SK-N-MC (cell line): ENCODE measurements around the gene CYP4A22.

Experiments
- DNase-seq: peaks from one replicate; pipeline ENCODE4 v3.0.0-alpha.2; 2011; ENCODE audit warnings: low read depth, low spot score
- H3K27ac ChIP-seq: fragments of 200-600 bp; sonication (generic); 2 replicates; pipeline ENCODE4 v1.5.1; 2016; ENCODE audit warnings: mixed run types
- H3K36me3 ChIP-seq: fragments of 200-600 bp; sonication (generic); 2 replicates; pipeline ENCODE4 v1.6.1; 2017; ENCODE audit warnings: antibody characterized with exemption, low read length, mixed read lengths; ENCODE audit not compliant: insufficient read depth
- H3K4me3 ChIP-seq: fragments of 200-600 bp; sonication (generic); 2 replicates; pipeline ENCODE4 v1.5.1; 2016
- H3K9ac ChIP-seq: fragments of 200-600 bp; sonication (generic); 2 replicates; pipeline ENCODE4 v1.8.0; 2017; ENCODE audit warnings: mixed run types, mixed read lengths; ENCODE audit not compliant: insufficient read length
- H3K9me3 ChIP-seq: fragments of 200-600 bp; sonication (generic); 2 replicates; pipeline ENCODE4 v1.6.1; 2017; ENCODE audit warnings: low read depth, mild to moderate bottlenecking, antibody characterized with exemption, low read length, moderate library complexity, mixed read lengths
- EZH2 ChIP-seq: fragments of 200-600 bp; sonication (generic); IDR thresholded peaks from one replicate; pipeline ENCODE4 v1.6.1; 2017; ENCODE audit warnings: antibody characterized with exemption
- FOXP2 ChIP-seq: optimal IDR thresholded peaks from 2 replicates; pipeline ENCODE3; 2011; ENCODE audit warnings: mild to moderate bottlenecking, moderate library complexity; ENCODE audit not compliant: insufficient read depth; ENCODE audit errors: extremely low read length, control extremely low read depth
- POLR2AphosphoS5 ChIP-seq: IDR thresholded peaks from 2 replicates; pipeline ENCODE4 v1.6.1; 2012; ENCODE audit warnings: mild to moderate bottlenecking, low read depth, low read length, borderline replicate concordance

The CYP4A22 gene

GRCh38 chr1:47160716-47161115 is 23.5 kb downstream of the CYP4A22 start:
- Histone ChIP-seq H3K9me3 (no peaks in the 10 kb centered on the region), H3K36me3 (no peaks in the 10 kb centered on the region), H3K4me3 (no peak overlapping the region), H3K27ac (no peak overlapping the region), H3K9ac (no peak overlapping the region)
- TF ChIP-seq FOXP2 = no peak
- no peak for TF ChIP-seq POLR2AphosphoS5
- TF ChIP-seq EZH2 = no peak
- DNase-seq = no peak

DNA sequence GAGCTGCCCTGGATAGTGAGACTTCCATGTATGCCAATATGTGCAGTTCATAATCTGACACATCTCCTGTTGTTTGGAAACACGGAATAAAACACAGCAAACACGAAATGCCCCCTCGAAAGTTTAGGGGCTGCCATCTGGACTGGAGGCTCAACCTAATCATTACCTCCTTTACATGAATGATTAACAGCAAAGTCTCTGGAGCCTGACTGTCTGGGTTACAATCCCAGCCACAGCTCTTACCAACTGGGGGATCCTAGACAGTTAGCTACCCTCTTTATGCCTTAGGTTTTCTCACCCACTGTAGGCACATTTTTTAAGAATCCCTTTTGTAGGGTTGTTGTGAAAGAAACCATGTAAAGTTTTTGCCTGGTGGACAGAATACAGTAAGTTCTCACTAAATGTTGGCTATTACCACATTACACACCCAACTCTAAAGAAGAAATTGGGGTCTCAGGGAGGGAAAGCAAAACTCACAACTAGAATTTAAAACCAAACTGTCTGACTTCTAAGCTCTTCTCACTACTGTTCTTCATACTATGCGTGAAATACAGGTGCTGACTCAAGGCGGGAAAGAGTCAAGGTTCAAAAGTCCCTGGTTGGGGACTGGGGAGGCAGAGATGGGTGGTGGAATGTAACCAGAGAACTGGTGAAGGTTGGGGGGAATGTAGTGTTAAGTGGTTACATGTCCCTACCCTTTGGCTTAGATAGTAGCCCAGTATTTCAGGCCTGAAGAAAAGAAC is 24.2 kb downstream of the CYP4A22 start:
- Histone ChIP-seq H3K9me3 (no peaks in the 10 kb centered on the region), H3K4me3 (no peak overlapping the region), H3K36me3 (no peaks in the 10 kb centered on the region), H3K27ac (no peak overlapping the region), H3K9ac (no peak overlapping the region)
- TF ChIP-seq EZH2 = no peak
- TF ChIP-seq FOXP2 = no peak
- no peak for TF ChIP-seq POLR2AphosphoS5
- no peak for DNase-seq

DNA sequence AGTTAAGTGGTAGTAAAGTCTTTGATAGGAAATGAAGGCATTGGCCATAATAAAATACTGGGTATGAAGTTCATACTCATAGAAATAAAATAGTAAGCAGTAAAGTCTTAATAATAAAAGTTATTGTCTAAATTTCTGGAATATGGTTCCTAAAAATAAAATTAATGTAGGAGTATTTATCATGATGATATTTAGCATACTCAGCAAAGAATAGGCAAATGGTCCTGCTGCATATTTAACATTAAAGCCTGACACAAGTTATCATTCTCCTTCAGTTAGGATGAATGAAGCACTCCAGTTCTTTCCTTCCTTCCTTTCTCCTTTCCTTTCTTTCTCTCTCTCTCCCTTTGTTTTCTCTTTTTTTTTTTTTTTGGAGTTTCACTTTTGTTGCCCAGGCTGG is 27.3 kb downstream of the CYP4A22 start:
- Histone ChIP-seq H3K36me3 (no peaks in the 10 kb centered on the region), H3K9ac (no peak overlapping the region), H3K4me3 (no peak overlapping the region), H3K9me3 (no peaks in the 10 kb centered on the region), H3K27ac (no peak overlapping the region)
- DNase-seq = no peak
- TF ChIP-seq EZH2 (no peak), POLR2AphosphoS5 (no peak), FOXP2 (no peak)

GRCh38 chr1:47172782-47173181 is 35.5 kb downstream of the CYP4A22 start:
- no peak overlapping the region for H3K9ac ChIP-seq
- no peaks in the 10 kb centered on the region for H3K9me3 ChIP-seq
- H3K4me3 ChIP-seq = no peak overlapping the region
- TF ChIP-seq POLR2AphosphoS5 (no peak), FOXP2 (no peak), EZH2 (no peak)
- H3K36me3 ChIP-seq = no peaks in the 10 kb centered on the region
- DNase-seq = no peak
- H3K27ac ChIP-seq = no peak overlapping the region

- Histone ChIP-seq H3K9me3 (no peaks in the 10 kb centered on the region), H3K36me3 (no peaks in the 10 kb centered on the region), H3K27ac (no peak overlapping the region), H3K9ac (no peak overlapping the region), H3K4me3 (no peak overlapping the region)
- no peak for DNase-seq
- TF ChIP-seq FOXP2 = no peak
- no peak for TF ChIP-seq EZH2
- no peak for TF ChIP-seq POLR2AphosphoS5
Observed at GRCh38 chr1:47174656-47175020, 37.4 kb downstream of the CYP4A22 start.

- Histone ChIP-seq H3K4me3 (no peak overlapping the region), H3K36me3 (no peaks in the 10 kb centered on the region), H3K9me3 (no peaks in the 10 kb centered on the region), H3K27ac (no peak overlapping the region), H3K9ac (no peak overlapping the region)
- no peak for TF ChIP-seq POLR2AphosphoS5
- no peak for TF ChIP-seq EZH2
- TF ChIP-seq FOXP2 = no peak
- no peak for DNase-seq
Observed at GRCh38 chr1:47175227-47175934, 38.1 kb downstream of the CYP4A22 start.

DNA sequence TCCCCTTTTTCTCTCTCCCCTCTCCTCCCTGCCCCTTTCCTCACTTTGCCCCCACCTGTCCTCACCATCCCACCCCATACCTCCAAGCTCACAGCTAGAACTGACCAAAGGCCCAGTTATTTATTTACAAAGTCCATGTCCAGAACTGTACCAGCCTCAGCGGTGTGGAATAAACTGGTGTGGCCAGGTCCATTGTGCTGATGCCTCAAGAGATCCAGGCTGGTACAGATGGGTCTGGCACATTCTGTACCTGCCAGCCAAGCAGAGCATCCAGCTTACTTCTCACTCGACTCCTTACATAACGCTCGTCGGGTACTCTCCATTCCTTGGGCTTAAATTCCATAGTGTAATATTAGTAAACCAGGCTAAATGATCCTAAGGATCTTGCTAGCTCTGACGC is 40.8 kb downstream of the CYP4A22 start:
- no peaks in the 10 kb centered on the region for H3K9me3 ChIP-seq
- H3K36me3 ChIP-seq = no peaks in the 10 kb centered on the region
- DNase-seq = no peak
- H3K4me3 ChIP-seq = no peak overlapping the region
- TF ChIP-seq FOXP2 (no peak), EZH2 (no peak), POLR2AphosphoS5 (no peak)
- no peak overlapping the region for H3K9ac ChIP-seq
- no peak overlapping the region for H3K27ac ChIP-seq

DNA sequence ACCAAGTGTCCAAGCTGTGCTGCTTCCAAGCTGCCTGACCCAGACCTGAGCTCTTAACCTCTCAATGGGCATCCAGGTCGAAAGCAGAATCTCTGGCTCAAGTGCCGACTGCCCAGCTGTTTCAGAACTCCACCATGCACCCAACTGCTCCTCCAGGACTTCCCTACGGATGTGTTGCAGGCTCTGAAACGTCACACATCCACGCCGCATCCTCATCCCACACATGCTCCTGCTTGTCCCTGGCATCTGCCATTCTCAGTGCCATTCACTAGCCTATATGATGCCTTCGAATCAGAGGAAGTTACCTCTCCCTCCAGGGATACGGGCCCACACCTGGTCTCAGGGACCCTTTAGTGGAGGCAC is 41.4 kb downstream of the CYP4A22 start:
- DNase-seq = no peak
- H3K36me3 ChIP-seq = no peaks in the 10 kb centered on the region

More for the DNA sequence above, 41.4 kb downstream of the CYP4A22 start:
- Histone ChIP-seq H3K9ac (no peak overlapping the region), H3K27ac (no peak overlapping the region), H3K4me3 (no peak overlapping the region), H3K9me3 (no peaks in the 10 kb centered on the region)
- TF ChIP-seq EZH2 (no peak), FOXP2 (no peak), POLR2AphosphoS5 (no peak)
